IMR-90 (cell line): ENCODE data around the gene RNGTT. TPM values are rescaled to one million over a fixed set of nuclear protein-coding genes. Genes with fewer than 3 reads are reported as not detected.

Experiments
- ATAC-seq: fragments of 200-7000 bp; cut with Tn5 transposase; 2 replicates; pipeline ENCODE4 v1.9.1; 2020; ENCODE audit warnings: low read depth, mild to moderate bottlenecking, moderate library complexity
- BruUV-seq: library from RNA; stranded (reverse); fragments of 400-500 nt; replicated peaks from 2 replicates; lab custom pipeline; 2021; lab: Mats Ljungman, UMichigan
- CTCF ChIA-PET: fragments of 300-600 bp; formaldehyde crosslinking; extraction: SDS; loops from one replicate; lab custom pipeline; 2021; ENCODE audit warnings: antibody characterized with exemption; lab: Yijun Ruan, JAX
- POLR2A ChIA-PET: fragments of 300-600 bp; sonication (Branson Sonifier 250); formaldehyde crosslinking; loops from one replicate; lab custom pipeline; 2022; ENCODE audit warnings: antibody characterized with exemption; ENCODE audit not compliant: unreplicated experiment; lab: Charles Lee
- DNase-seq: peaks from one replicate; pipeline ENCODE4 v3.0.0; 2013
- H2AFZ ChIP-seq: replicated peaks from 2 replicates; pipeline ENCODE3; 2013; ENCODE audit warnings: low read length, mild to moderate bottlenecking; ENCODE audit not compliant: poor library complexity
- H2AK5ac ChIP-seq: 2 replicates; pipeline ENCODE4 v1.6.1; 2013; ENCODE audit warnings: low read depth, low read length, inconsistent platforms
- H2AK9ac ChIP-seq: replicated peaks from 2 replicates; pipeline ENCODE3; 2013; ENCODE audit warnings: mild to moderate bottlenecking, low read depth, low read length, moderate library complexity; ENCODE audit not compliant: poor library complexity
- H2BK120ac ChIP-seq: 2 replicates; pipeline ENCODE4 v1.6.1; 2013; ENCODE audit warnings: low read depth, low read length, inconsistent platforms
- H2BK15ac ChIP-seq: 3 replicates; pipeline ENCODE4 v1.6.1; 2013; ENCODE audit warnings: low read depth, low read length, inconsistent platforms
- H2BK20ac ChIP-seq: 2 replicates; pipeline ENCODE4 v1.6.1; 2013; ENCODE audit warnings: low read depth, mild to moderate bottlenecking, inconsistent platforms, low read length, moderate library complexity
- H2BK5ac ChIP-seq: 2 replicates; pipeline ENCODE4 v1.6.1; 2013; ENCODE audit warnings: mild to moderate bottlenecking, low read depth, low read length, inconsistent platforms; ENCODE audit not compliant: poor library complexity, severe bottlenecking
- H3K14ac ChIP-seq: replicated peaks from 2 replicates; pipeline ENCODE4 v1.6.1; 2013; ENCODE audit warnings: low read depth, low read length, inconsistent platforms
- H3K18ac ChIP-seq: 2 replicates; pipeline ENCODE4 v1.6.1; 2013; ENCODE audit warnings: low read depth, low read length, control low read depth
- H3K23ac ChIP-seq: 2 replicates; pipeline ENCODE4 v1.6.1; 2013; ENCODE audit warnings: low read depth, low read length, inconsistent platforms
- H3K27ac ChIP-seq: 2 replicates; pipeline ENCODE4 v1.5.1; 2013; ENCODE audit warnings: mild to moderate bottlenecking, control low read depth, low read length; ENCODE audit not compliant: insufficient read depth
- H3K27me3 ChIP-seq: 2 replicates; pipeline ENCODE4 v1.6.1; 2013; ENCODE audit warnings: low read length; ENCODE audit not compliant: control insufficient read depth, insufficient read depth
- H3K36me3 ChIP-seq: 2 replicates; pipeline ENCODE4 v1.6.1; 2013; ENCODE audit warnings: low read length, mixed read lengths; ENCODE audit not compliant: control insufficient read depth, insufficient read depth
- H3K4ac ChIP-seq: 2 replicates; pipeline ENCODE4 v1.6.1; 2013; ENCODE audit warnings: low read depth, low read length, inconsistent platforms
- H3K4me1 ChIP-seq: 2 replicates; pipeline ENCODE4 v1.6.1; 2013; ENCODE audit warnings: low read length, mixed read lengths; ENCODE audit not compliant: control insufficient read depth, insufficient read depth
- H3K4me2 ChIP-seq: 2 replicates; pipeline ENCODE4 v1.6.1; 2013; ENCODE audit warnings: low read depth, mild to moderate bottlenecking, control low read depth, low read length, moderate library complexity
- H3K4me3 ChIP-seq: 2 replicates; pipeline ENCODE4 v1.5.1; 2013; ENCODE audit warnings: low read depth, mild to moderate bottlenecking, control low read depth, low read length, moderate library complexity; ENCODE audit not compliant: insufficient read depth
- H3K56ac ChIP-seq: 2 replicates; pipeline ENCODE4 v1.6.1; 2013; ENCODE audit warnings: low read length, inconsistent platforms; ENCODE audit not compliant: insufficient read depth; ENCODE audit errors: extremely low read depth
- H3K79me1 ChIP-seq, 2 experiments: 2 replicates each; pipeline ENCODE4 v1.6.1; 2013; ENCODE audit warnings: low read length in 2 of 2, inconsistent platforms in 1 of 2, low read depth in 1 of 2
- H3K9ac ChIP-seq: 2 replicates; pipeline ENCODE4 v1.6.1; 2013; ENCODE audit warnings: low read depth, low read length, control low read depth
- H3K9me1 ChIP-seq: 2 replicates; pipeline ENCODE4 v1.6.1; 2013; ENCODE audit warnings: low read length, inconsistent platforms; ENCODE audit not compliant: insufficient read depth
- H3K9me3 ChIP-seq: 2 replicates; pipeline ENCODE4 v1.6.1; 2013; ENCODE audit warnings: low read length; ENCODE audit not compliant: control insufficient read depth, insufficient read depth
- H4K20me1 ChIP-seq: 2 replicates; pipeline ENCODE4 v1.6.1; 2013; ENCODE audit warnings: low read length, inconsistent platforms; ENCODE audit not compliant: insufficient read depth
- H4K5ac ChIP-seq: 2 replicates; pipeline ENCODE4 v1.6.1; 2013; ENCODE audit warnings: mild to moderate bottlenecking, low read depth, low read length, control low read depth
- H4K8ac ChIP-seq, 2 experiments: 2 replicates each; pipeline ENCODE4 v1.6.1; 2013; ENCODE audit warnings: low read depth in 2 of 2, low read length in 2 of 2, control low read depth in 1 of 2, inconsistent platforms in 1 of 2
- H4K91ac ChIP-seq: 2 replicates; pipeline ENCODE4 v1.6.1; 2013; ENCODE audit warnings: low read depth, low read length, inconsistent platforms; ENCODE audit not compliant: insufficient read depth
- BHLHE40 ChIP-seq: fragments of 150-350 bp; IDR thresholded peaks from 2 replicates; pipeline ENCODE4 v1.6.1; 2016; ENCODE audit warnings: mild to moderate bottlenecking, low read depth, low read length
- CEBPB ChIP-seq: IDR thresholded peaks from 2 replicates; pipeline ENCODE4 v1.6.1; 2012; ENCODE audit warnings: low read depth, low read length, improper control_type of control experiment
- CHD1 ChIP-seq: IDR thresholded peaks from 2 replicates; pipeline ENCODE4 v1.6.1; 2012; ENCODE audit warnings: low read depth, low read length, improper control_type of control experiment
- FOS ChIP-seq: fragments of 150-350 bp; IDR thresholded peaks from 2 replicates; pipeline ENCODE4 v1.6.1; 2016; ENCODE audit warnings: low read depth, low read length
- MAZ ChIP-seq: IDR thresholded peaks from 2 replicates; pipeline ENCODE4 v1.6.1; 2012; ENCODE audit warnings: low read depth, mild to moderate bottlenecking, low read length, improper control_type of control experiment, moderate library complexity, borderline replicate concordance
- MXI1 ChIP-seq: IDR thresholded peaks from 2 replicates; pipeline ENCODE4 v1.6.1; 2012; ENCODE audit warnings: low read depth, mild to moderate bottlenecking, low read length, moderate library complexity, borderline replicate concordance
- NFE2L2 ChIP-seq: fragments of 150-350 bp; IDR thresholded peaks from 2 replicates; pipeline ENCODE4 v1.6.1; 2016; ENCODE audit warnings: low read depth, mild to moderate bottlenecking, low read length
- RAD21 ChIP-seq: IDR thresholded peaks from 2 replicates; pipeline ENCODE4 v1.6.1; 2012; ENCODE audit warnings: low read length, improper control_type of control experiment
- RCOR1 ChIP-seq: IDR thresholded peaks from 2 replicates; pipeline ENCODE4 v1.6.1; 2012; ENCODE audit warnings: mild to moderate bottlenecking, low read length, improper control_type of control experiment; ENCODE audit not compliant: insufficient replicate concordance
- RFX5 ChIP-seq: IDR thresholded peaks from 2 replicates; pipeline ENCODE4 v1.8.0; 2012; ENCODE audit warnings: low read depth, mild to moderate bottlenecking, low read length, moderate library complexity
- SMC3 ChIP-seq: fragments of 150-350 bp; IDR thresholded peaks from 2 replicates; pipeline ENCODE4 v1.6.1; 2016; ENCODE audit warnings: low read depth, mild to moderate bottlenecking, antibody characterized with exemption, low read length, moderate library complexity
- dilution Hi-C: fragments of 300-500 bp; cut with HindIII; formaldehyde crosslinking; loops from one replicate; pipeline ENCODE4 v1.14.3; 2018; ENCODE audit warnings: low sequenced_read_pairs; ENCODE audit not compliant: unreplicated experiment
- in situ Hi-C: fragments of 300-500 bp; cut with MboI; formaldehyde crosslinking; loops from 3 replicates; pipeline ENCODE4 v1.14.3; 2019; ENCODE audit warnings: low sequenced_read_pairs, inconsistent platforms, mixed read lengths
- intact Hi-C: fragments of 100-400 bp; cut with micrococcal nuclease; formaldehyde crosslinking; loops from 2 replicates; pipeline ENCODE4 v1.10.0; 2022
- polyA plus RNA-seq, 3 experiments: library from polyadenylated mRNA; depleted of rRNA; stranded (reverse); fragments of >200 nt; gene quantifications; 2 replicates each; pipeline ENCODE4 v1.2.3, GENCODE V29; 2012; ENCODE audit warnings: low replicate concordance in 1 of 3
- total RNA-seq: library from RNA; depleted of rRNA; stranded (reverse); fragments of >200 nt; gene quantifications from 2 replicates; pipeline ENCODE4 v1.2.3, GENCODE V29; 2012
- TF ChIP-seq, protein P1 (sequence below): fragments of 150-350 bp; IDR thresholded peaks from 2 replicates; pipeline ENCODE4 v1.6.1; 2016; ENCODE audit warnings: low read depth, mild to moderate bottlenecking, low read length, moderate library complexity, borderline replicate concordance
- TF ChIP-seq, protein P2 (sequence below): fragments of 150-350 bp; IDR thresholded peaks from 2 replicates; pipeline ENCODE4 v1.6.1; 2017; ENCODE audit warnings: mild to moderate bottlenecking, antibody characterized with exemption, low read length, low read depth
- TF ChIP-seq, protein P3 (sequence below): conservative IDR thresholded peaks from 2 replicates; pipeline ENCODE4 v1.5.1; 2012; ENCODE audit warnings: mild to moderate bottlenecking, low read depth, low read length, improper control_type of control experiment

Gene RNGTT
- total and polyA plus RNA-seq, 2 of the 4 experiments (the other 2 are of a cell fraction) = 5.4 to 21.7 TPM

DNA sequence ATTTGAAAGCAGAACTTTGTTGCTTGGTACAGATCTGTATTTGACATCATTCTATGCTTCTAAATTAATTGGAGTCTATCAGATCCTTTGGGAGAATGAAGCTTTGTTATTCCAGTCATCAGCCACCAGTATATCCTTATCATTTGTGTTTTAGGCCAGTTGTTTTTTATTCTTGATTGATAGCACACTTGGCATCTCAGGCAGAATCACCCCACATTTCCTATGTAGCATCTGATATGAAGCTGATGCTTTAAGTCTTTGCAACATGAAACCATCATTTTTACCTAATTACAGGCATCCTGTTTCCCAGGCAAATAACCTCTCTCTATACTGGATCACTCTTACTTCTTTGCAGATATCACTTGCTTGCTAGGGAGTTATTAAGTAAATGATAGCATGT is 20.7 kb upstream of the RNGTT start:
- no peak overlapping the region for H3K56ac ChIP-seq
- H3K27ac ChIP-seq = no peak overlapping the region
- H3K9ac ChIP-seq = no peak overlapping the region
- ATAC-seq = no peak
- no peak overlapping the region for H2BK15ac ChIP-seq
- no peak overlapping the region for H3K4me3 ChIP-seq
- no peaks in the 10 kb centered on the region for H3K9me3 ChIP-seq
- DNase-seq = no peak
- no peaks in the 10 kb centered on the region for H4K20me1 ChIP-seq
- H2BK120ac ChIP-seq = no peak overlapping the region
- TF ChIP-seq RAD21 (no peak), NFE2L2 (no peak), MAZ (no peak), MXI1 (no peak), RFX5 (no peak), CEBPB (no peak), FOS (no peak), BHLHE40 (no peak), SMC3 (no peak), CHD1 (no peak), RCOR1 (no peak)
- TF ChIP-seq, protein P1, sequence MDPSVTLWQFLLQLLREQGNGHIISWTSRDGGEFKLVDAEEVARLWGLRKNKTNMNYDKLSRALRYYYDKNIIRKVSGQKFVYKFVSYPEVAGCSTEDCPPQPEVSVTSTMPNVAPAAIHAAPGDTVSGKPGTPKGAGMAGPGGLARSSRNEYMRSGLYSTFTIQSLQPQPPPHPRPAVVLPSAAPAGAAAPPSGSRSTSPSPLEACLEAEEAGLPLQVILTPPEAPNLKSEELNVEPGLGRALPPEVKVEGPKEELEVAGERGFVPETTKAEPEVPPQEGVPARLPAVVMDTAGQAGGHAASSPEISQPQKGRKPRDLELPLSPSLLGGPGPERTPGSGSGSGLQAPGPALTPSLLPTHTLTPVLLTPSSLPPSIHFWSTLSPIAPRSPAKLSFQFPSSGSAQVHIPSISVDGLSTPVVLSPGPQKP = no peak
- TF ChIP-seq, protein P2, sequence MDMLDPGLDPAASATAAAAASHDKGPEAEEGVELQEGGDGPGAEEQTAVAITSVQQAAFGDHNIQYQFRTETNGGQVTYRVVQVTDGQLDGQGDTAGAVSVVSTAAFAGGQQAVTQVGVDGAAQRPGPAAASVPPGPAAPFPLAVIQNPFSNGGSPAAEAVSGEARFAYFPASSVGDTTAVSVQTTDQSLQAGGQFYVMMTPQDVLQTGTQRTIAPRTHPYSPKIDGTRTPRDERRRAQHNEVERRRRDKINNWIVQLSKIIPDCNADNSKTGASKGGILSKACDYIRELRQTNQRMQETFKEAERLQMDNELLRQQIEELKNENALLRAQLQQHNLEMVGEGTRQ = no peak
- TF ChIP-seq, protein P3, sequence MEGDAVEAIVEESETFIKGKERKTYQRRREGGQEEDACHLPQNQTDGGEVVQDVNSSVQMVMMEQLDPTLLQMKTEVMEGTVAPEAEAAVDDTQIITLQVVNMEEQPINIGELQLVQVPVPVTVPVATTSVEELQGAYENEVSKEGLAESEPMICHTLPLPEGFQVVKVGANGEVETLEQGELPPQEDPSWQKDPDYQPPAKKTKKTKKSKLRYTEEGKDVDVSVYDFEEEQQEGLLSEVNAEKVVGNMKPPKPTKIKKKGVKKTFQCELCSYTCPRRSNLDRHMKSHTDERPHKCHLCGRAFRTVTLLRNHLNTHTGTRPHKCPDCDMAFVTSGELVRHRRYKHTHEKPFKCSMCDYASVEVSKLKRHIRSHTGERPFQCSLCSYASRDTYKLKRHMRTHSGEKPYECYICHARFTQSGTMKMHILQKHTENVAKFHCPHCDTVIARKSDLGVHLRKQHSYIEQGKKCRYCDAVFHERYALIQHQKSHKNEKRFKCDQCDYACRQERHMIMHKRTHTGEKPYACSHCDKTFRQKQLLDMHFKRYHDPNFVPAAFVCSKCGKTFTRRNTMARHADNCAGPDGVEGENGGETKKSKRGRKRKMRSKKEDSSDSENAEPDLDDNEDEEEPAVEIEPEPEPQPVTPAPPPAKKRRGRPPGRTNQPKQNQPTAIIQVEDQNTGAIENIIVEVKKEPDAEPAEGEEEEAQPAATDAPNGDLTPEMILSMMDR = no peak
- no peaks in the 10 kb centered on the region for H3K4me1 ChIP-seq
- H2AK5ac ChIP-seq = no peak overlapping the region
- no peak overlapping the region for H4K8ac ChIP-seq
- H3K23ac ChIP-seq = no peak overlapping the region
- H3K27me3 ChIP-seq = peaks cover 3% of the 10 kb centered on the region; the same call in 1 of the 2 replicates
- no peaks in the 10 kb centered on the region for H3K9me1 ChIP-seq
- H3K4me2 ChIP-seq = no peak overlapping the region
- no peak overlapping the region for H4K91ac ChIP-seq
- H3K79me1 ChIP-seq = no peaks in the 10 kb centered on the region
- CTCF ChIA-PET = interaction anchor here (2.4 kb wide), 1 partner anchor 101 kb away, joined by 7 read pairs; no protein-coding TSS in a partner anchor
- dilution Hi-C loops (no loop called here), in situ Hi-C loops (loop anchor here (5.0 to 25.0 kb wide), 4 partner anchors 91 to 628 kb away; partner anchors contain the start of gene UBE2J1), intact Hi-C loops (loop anchor here (5.0 kb wide), 3 partner anchors 163 to 628 kb away; partner anchors contain the start of genes PM20D2 and UBE2J1)
- H2BK20ac ChIP-seq = no peak overlapping the region
- POLR2A ChIA-PET = no interaction called here
- no peaks in the 10 kb centered on the region for H3K36me3 ChIP-seq
- H3K18ac ChIP-seq = no peak overlapping the region
- no peak overlapping the region for H2AFZ ChIP-seq
- no peak overlapping the region for H2BK5ac ChIP-seq
- H4K5ac ChIP-seq = no peak overlapping the region
- no peak overlapping the region for H3K14ac ChIP-seq
- no peak overlapping the region for H2AK9ac ChIP-seq
- no TSS peak for BruUV-seq
- no peak overlapping the region for H3K4ac ChIP-seq
